Thoracic aorta (tissue), 2 donors: Measurements from ENCODE around the gene CDH8. TPM values are rescaled to one million over a fixed set of nuclear protein-coding genes. Genes with fewer than 3 reads are reported as not detected.
A peak's percentile ranks its signal among the peaks of the same experiment; 100 is the strongest.

Source experiments
- ATAC-seq: fragments of 150-250 bp; one replicate; pipeline ENCODE4 v1.8.0; 2017; ENCODE audit warnings: low read depth; ENCODE audit not compliant: insufficient number of reproducible peaks, low FRiP score
- DNase-seq: peaks from one replicate; pipeline ENCODE4 v3.0.0-alpha.2; 2020; ENCODE audit warnings: low spot score
- H3K27ac ChIP-seq, 2 donors: fragments of 200-600 bp; sonication (generic); 1 replicate in 1 of 2; 2 replicates in 1 of 2; pipeline ENCODE4 v1.5.1; 2016; ENCODE audit warnings: mild to moderate bottlenecking in 2 of 2, moderate library complexity in 2 of 2
- H3K27me3 ChIP-seq: fragments of 200-600 bp; sonication (generic); replicated peaks from 2 replicates; pipeline ENCODE4 v1.6.0; 2016; ENCODE audit warnings: mild to moderate bottlenecking; ENCODE audit not compliant: insufficient read depth
- H3K36me3 ChIP-seq: fragments of 200-600 bp; sonication (generic); one replicate; pipeline ENCODE4 v1.5.1; 2016
- H3K4me1 ChIP-seq, 2 donors: fragments of 200-600 bp; sonication (generic); 1 replicate in 1 of 2; 2 replicates in 1 of 2; pipeline versions ENCODE4 v1.5.1 to v1.6.0; 2016; ENCODE audit warnings: low read depth in 2 of 2, mild to moderate bottlenecking in 1 of 2; ENCODE audit not compliant: control insufficient read depth in 1 of 2
- H3K4me3 ChIP-seq: fragments of 200-600 bp; sonication (generic); 2 replicates; pipeline ENCODE4 v1.5.1; 2016; ENCODE audit warnings: mild to moderate bottlenecking
- H3K9me3 ChIP-seq: fragments of 200-600 bp; sonication (generic); 2 replicates; pipeline ENCODE4 v1.5.1; 2016
- CTCF ChIP-seq: fragments of 200-600 bp; sonication (generic); IDR thresholded peaks from one replicate; pipeline ENCODE4 v1.5.1; 2019; ENCODE audit warnings: antibody characterized with exemption
- total RNA-seq, 2 donors: library from RNA; depleted of rRNA; stranded (reverse); fragments of >200 nt; gene quantifications; one replicate each; pipeline versions ENCODE4 v1.1.0 to v1.2.3, GENCODE V29; 2016

Gene CDH8
- total RNA-seq, 2 donors from 2014 or later, result 5.4 to 7.0 TPM

- no peaks in the 10 kb centered on the region for H3K27me3 ChIP-seq
- H3K4me1 ChIP-seq, result no peaks in the 10 kb centered on the region
- H3K27ac ChIP-seq, result no peak overlapping the region
- ATAC-seq, result no peak
- no peak overlapping the region for H3K4me3 ChIP-seq
- H3K36me3 ChIP-seq, result no peaks in the 10 kb centered on the region
- no peak for TF ChIP-seq CTCF
- H3K9me3 ChIP-seq, result no peaks in the 10 kb centered on the region
- no peak for DNase-seq
These were observed 138.6 kb downstream of the CDH8 start for GRCh38 chr16:61897657-61898056.

- ATAC-seq, result no peak
- TF ChIP-seq CTCF, result no peak
- no peaks in the 10 kb centered on the region for H3K9me3 ChIP-seq
- no peak for DNase-seq
- H3K4me3 ChIP-seq, result no peak overlapping the region
- no peak overlapping the region for H3K27ac ChIP-seq
- no peaks in the 10 kb centered on the region for H3K36me3 ChIP-seq
- no peaks in the 10 kb centered on the region for H3K27me3 ChIP-seq
- H3K4me1 ChIP-seq, result peaks cover 0 to 5% of the 10 kb centered on the region in 2 donors
These were observed 143.7 kb downstream of the CDH8 start for GRCh38 chr16:61892531-61892930.

GRCh38 chr16:61891460-61891859, 144.8 kb downstream of the CDH8 start:
- ATAC-seq (no peak), DNase-seq (no peak)
- H3K27me3 ChIP-seq, result no peaks in the 10 kb centered on the region
- H3K4me3 ChIP-seq, result peak overlapping the region; percentile 50
- no peak overlapping the region for H3K27ac ChIP-seq
- H3K4me1 ChIP-seq, result peaks cover 0 to 5% of the 10 kb centered on the region in 2 donors
- no peaks in the 10 kb centered on the region for H3K36me3 ChIP-seq
- H3K9me3 ChIP-seq, result no peaks in the 10 kb centered on the region
- no peak for TF ChIP-seq CTCF

- TF ChIP-seq CTCF, result no peak
- no peaks in the 10 kb centered on the region for H3K27me3 ChIP-seq
- no peak for ATAC-seq
- peaks cover 0 to 5% of the 10 kb centered on the region in 2 donors for H3K4me1 ChIP-seq
- no peaks in the 10 kb centered on the region for H3K36me3 ChIP-seq
- H3K4me3 ChIP-seq, result no peak overlapping the region
- DNase-seq, result no peak
- H3K9me3 ChIP-seq, result no peaks in the 10 kb centered on the region
- H3K27ac ChIP-seq, result no peak overlapping the region
These were observed 145.9 kb downstream of the CDH8 start for GRCh38 chr16:61890386-61890785.

GRCh38 chr16:61887903-61888302, 148.3 kb downstream of the CDH8 start:
- H3K4me1 ChIP-seq, result peaks cover 0 to 5% of the 10 kb centered on the region in 2 donors
- no peak for TF ChIP-seq CTCF
- no peak overlapping the region for H3K4me3 ChIP-seq
- ATAC-seq, result no peak
- H3K27me3 ChIP-seq, result no peaks in the 10 kb centered on the region
- no peaks in the 10 kb centered on the region for H3K36me3 ChIP-seq
- H3K9me3 ChIP-seq, result no peaks in the 10 kb centered on the region
- DNase-seq, result no peak
- H3K27ac ChIP-seq, result no peak overlapping the region
